ENCODE data around the gene MFSD2B.

Gene MFSD2B

GRCh38 chr2:24073816-24074215, 63.9 kb downstream of the MFSD2B start:
- no peak for ATAC-seq
- TF ChIP-seq GLIS3 (CRISPR knock-in tag; IDR thresholded peaks at IDR 0.05) (no peak), ESRRG (CRISPR knock-in tag; IDR thresholded peaks at IDR 0.05) (no peak), TCF4 (CRISPR knock-in tag; IDR thresholded peaks at IDR 0.05; ENCODE audit: borderline replicate concordance) (no peak), CSDC2 (CRISPR knock-in tag; IDR thresholded peaks at IDR 0.05) (no peak), ZNF8 (CRISPR knock-in tag; IDR thresholded peaks at IDR 0.05) (no peak), BACH2 (CRISPR knock-in tag; IDR thresholded peaks at IDR 0.05; ENCODE audit: borderline replicate concordance) (no peak), ARNTL (CRISPR knock-in tag; IDR thresholded peaks at IDR 0.05; ENCODE audit: borderline replicate concordance, low read depth) (no peak), SNAI2 (CRISPR knock-in tag; IDR thresholded peaks at IDR 0.05) (no peak), TOX (CRISPR knock-in tag; IDR thresholded peaks at IDR 0.05; ENCODE audit: borderline replicate concordance) (no peak), ZC3H10 (CRISPR knock-in tag; IDR thresholded peaks at IDR 0.05) (no peak), RARB (CRISPR knock-in tag; IDR thresholded peaks at IDR 0.05) (no peak), PPARA (CRISPR knock-in tag; IDR thresholded peaks at IDR 0.05; ENCODE audit: borderline replicate concordance) (no peak), TSHZ2 (CRISPR knock-in tag; IDR thresholded peaks at IDR 0.05) (no peak), ZFP3 (CRISPR knock-in tag; IDR thresholded peaks at IDR 0.05) (no peak), ZNF565 (CRISPR knock-in tag; conservative IDR thresholded peaks at IDR 0.05; ENCODE audit: low read depth) (no peak), ZFP30 (CRISPR knock-in tag; IDR thresholded peaks at IDR 0.05) (no peak)

GRCh38 chr2:24075259-24075658, 65.4 kb downstream of the MFSD2B start:
- no peak for ATAC-seq
- TF ChIP-seq SNAI2 (CRISPR knock-in tag; IDR thresholded peaks at IDR 0.05) = no peak
- TF ChIP-seq CREB5 (CRISPR knock-in tag; IDR thresholded peaks at IDR 0.05; ENCODE audit: low read depth) = no peak
- no peak for TF ChIP-seq ESRRG (CRISPR knock-in tag; IDR thresholded peaks at IDR 0.05)
- no peak for TF ChIP-seq ZC3H10 (CRISPR knock-in tag; IDR thresholded peaks at IDR 0.05)
- no peak for TF ChIP-seq PPARA (CRISPR knock-in tag; IDR thresholded peaks at IDR 0.05; ENCODE audit: borderline replicate concordance)
- TF ChIP-seq OSR1 (CRISPR knock-in tag; IDR thresholded peaks at IDR 0.05) = no peak
- TF ChIP-seq CSDC2 (CRISPR knock-in tag; IDR thresholded peaks at IDR 0.05) = no peak
